ENCODE measurements around the gene CTAGE8.
"Not testable (repeated sequence)": the region's sequence is repeated elsewhere in the genome, so short reads cannot be mapped to it uniquely, and the experiment has no call there.

The CTAGE8 gene, protein sequence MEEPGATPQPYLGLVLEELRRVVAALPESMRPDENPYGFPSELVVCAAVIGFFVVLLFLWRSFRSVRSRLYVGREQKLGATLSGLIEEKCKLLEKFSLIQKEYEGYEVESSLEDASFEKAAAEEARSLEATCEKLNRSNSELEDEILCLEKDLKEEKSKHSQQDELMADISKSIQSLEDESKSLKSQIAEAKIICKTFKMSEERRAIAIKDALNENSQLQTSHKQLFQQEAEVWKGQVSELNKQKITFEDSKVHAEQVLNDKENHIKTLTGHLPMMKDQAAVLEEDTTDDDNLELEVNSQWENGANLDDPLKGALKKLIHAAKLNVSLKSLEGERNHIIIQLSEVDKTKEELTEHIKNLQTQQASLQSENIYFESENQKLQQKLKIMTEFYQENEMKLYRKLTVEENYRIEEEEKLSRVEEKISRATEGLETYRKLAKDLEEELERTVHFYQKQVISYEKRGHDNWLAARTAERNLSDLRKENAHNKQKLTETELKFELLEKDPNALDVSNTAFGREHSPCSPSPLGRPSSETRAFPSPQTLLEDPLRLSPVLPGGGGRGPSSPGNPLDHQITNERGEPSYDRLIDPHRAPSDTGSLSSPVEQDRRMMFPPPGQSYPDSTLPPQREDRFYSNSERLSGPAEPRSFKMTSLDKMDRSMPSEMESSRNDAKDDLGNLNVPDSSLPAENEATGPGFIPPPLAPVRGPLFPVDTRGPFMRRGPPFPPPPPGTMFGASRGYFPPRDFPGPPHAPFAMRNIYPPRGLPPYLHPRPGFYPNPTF

DNA sequence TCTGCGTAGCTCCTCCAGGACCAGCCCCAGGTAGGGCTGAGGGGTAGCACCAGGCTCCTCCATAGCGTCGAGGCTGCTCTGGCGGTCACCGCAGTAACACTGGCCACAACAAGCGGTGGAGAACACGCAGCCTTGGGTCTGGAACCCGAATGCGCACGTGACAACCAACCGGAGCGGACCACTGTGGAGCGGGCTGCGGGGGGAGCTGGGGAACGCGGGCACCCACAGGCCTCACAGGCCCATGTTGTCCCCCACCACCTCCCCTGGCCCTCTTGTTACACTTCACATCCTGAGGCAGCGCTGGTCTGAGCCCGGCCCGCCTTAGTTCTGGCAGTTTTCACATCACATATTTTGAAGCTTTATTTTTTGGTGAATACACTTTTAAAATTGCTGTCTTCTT lies at the start of gene CTAGE8:
Gene CTAGE8 (minus strand): TSS at position 101 of the 400 bp plus-strand sequence. CDS start 38 bp downstream, at position 63.
- not testable (repeated sequence) for H3K36me3 ChIP-seq (ENCODE audit: control insufficient read depth, insufficient read depth, low read length); H3K9me3 ChIP-seq (ENCODE audit: control insufficient read depth, low read length); H3K27ac ChIP-seq (ENCODE audit: insufficient read depth, low read length, poor library complexity, severe bottlenecking); H3K4me1 ChIP-seq (ENCODE audit: control insufficient read depth, insufficient read depth, low read length, poor library complexity, severe bottlenecking); DNase-seq; H3K27me3 ChIP-seq (replicated peaks; ENCODE audit: control insufficient read depth, insufficient read depth, low read length, poor library complexity, severe bottlenecking); H3K4me3 ChIP-seq (ENCODE audit: insufficient read depth, low read depth, low read length, poor library complexity, severe bottlenecking)

DNA sequence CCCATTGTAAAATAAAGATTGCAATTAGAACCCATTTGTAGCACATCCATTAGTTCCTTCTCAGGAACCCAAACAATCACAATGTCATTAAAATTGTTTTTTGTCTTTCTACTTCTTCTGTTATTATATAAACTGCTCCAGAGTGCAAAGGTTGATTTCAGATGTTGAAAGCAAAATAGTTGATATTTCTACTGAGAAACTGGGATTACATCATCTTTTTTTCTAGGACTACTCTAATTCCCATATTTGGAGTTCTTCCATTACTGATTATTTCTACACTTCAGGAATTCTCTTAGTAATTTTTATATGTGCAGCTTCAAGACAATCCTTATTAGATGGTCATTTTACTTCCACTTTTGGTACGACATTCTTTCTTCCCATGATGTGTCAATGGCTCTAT lies 48.4 kb upstream of the CTAGE8 start:
- not testable (repeated sequence) for H3K27me3 ChIP-seq (replicated peaks; ENCODE audit: control insufficient read depth, insufficient read depth, low read length, poor library complexity, severe bottlenecking); H3K27ac ChIP-seq (ENCODE audit: insufficient read depth, low read length, poor library complexity, severe bottlenecking); H3K4me1 ChIP-seq (ENCODE audit: control insufficient read depth, insufficient read depth, low read length, poor library complexity, severe bottlenecking); H3K9me3 ChIP-seq (ENCODE audit: control insufficient read depth, low read length); DNase-seq; H3K36me3 ChIP-seq (ENCODE audit: control insufficient read depth, insufficient read depth, low read length); H3K4me3 ChIP-seq (ENCODE audit: insufficient read depth, low read depth, low read length, poor library complexity, severe bottlenecking)

DNA sequence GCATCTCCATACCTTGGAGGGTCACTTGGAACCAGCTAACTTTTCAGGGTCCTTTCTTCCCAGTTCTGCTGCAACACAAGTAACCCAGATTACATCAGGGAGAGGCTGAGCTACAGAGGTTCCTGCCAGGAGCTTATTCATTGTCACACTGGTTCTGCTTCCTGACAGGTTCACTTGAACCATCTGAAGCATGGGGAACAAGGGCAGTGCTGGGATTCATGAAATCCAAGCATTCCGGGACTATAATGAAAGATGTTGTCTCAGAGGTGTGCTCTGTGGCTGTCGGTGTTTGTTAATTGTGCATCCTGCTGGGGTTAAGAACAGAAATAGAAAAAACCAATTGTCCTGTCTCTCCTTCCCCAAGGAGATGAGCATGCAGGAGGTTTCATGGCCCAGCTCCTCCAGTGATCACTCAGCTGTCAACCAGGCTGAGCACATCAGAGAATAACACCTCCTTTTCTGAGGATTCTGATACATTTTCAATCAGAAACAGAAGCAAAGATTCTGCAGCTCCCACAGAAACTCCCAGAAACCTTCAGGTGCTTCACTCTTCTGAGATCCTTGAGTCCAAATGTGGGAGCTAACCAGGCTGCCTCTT lies 42.9 kb upstream of the CTAGE8 start, which contains the start of gene OR2A1:
Gene OR2A1 (plus strand): TSS at position 548 of the 598 bp plus-strand sequence. CDS start 5,706 bp downstream, outside the sequence.
- H3K27ac ChIP-seq (ENCODE audit: insufficient read depth, low read length, poor library complexity, severe bottlenecking); H3K4me3 ChIP-seq (ENCODE audit: insufficient read depth, low read depth, low read length, poor library complexity, severe bottlenecking); H3K9me3 ChIP-seq (ENCODE audit: control insufficient read depth, low read length); H3K27me3 ChIP-seq (replicated peaks; ENCODE audit: control insufficient read depth, insufficient read depth, low read length, poor library complexity, severe bottlenecking); H3K4me1 ChIP-seq (ENCODE audit: control insufficient read depth, insufficient read depth, low read length, poor library complexity, severe bottlenecking); DNase-seq; H3K36me3 ChIP-seq (ENCODE audit: control insufficient read depth, insufficient read depth, low read length): not testable (repeated sequence)

DNA sequence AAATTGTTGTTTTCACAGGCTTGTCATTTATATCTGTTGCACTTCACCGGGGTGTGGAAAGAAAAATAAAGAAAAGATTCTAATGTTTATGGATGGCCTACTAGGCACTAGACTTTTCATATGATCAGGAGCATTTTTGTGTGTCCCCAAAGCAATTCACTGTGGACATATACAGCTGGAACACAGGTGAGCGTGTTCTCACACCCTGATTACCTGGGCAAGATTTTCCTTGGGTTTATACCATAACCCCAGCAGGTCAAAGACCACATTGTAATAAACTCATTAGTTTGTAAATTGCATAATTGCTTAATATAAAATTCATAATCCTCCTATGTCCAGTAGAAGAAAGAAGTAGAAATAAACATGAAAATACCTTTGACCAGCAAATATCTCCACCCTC lies 42.1 kb upstream of the CTAGE8 start:
- not testable (repeated sequence) for H3K27ac ChIP-seq (ENCODE audit: insufficient read depth, low read length, poor library complexity, severe bottlenecking); H3K4me3 ChIP-seq (ENCODE audit: insufficient read depth, low read depth, low read length, poor library complexity, severe bottlenecking); H3K27me3 ChIP-seq (replicated peaks; ENCODE audit: control insufficient read depth, insufficient read depth, low read length, poor library complexity, severe bottlenecking); DNase-seq; H3K36me3 ChIP-seq (ENCODE audit: control insufficient read depth, insufficient read depth, low read length); H3K4me1 ChIP-seq (ENCODE audit: control insufficient read depth, insufficient read depth, low read length, poor library complexity, severe bottlenecking); H3K9me3 ChIP-seq (ENCODE audit: control insufficient read depth, low read length)

DNA sequence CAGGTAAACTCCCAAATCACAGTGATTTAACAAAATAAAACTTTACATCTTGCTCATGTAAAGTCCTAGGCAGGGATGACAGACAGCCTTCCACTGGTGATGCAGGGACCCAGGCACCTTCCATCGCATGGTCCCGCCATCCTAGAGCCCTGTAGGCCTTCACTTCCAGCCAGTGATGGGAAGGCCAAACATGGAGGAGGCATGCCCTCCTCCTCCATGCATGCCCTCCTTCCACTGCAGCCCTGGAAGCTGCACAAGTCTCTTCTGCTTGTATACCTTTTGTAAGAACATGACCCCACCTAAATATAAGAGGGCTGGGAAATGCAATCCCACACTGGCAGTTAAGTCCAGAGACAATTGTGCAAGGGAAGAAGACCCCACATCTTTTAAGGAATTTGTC lies 40.6 kb upstream of the CTAGE8 start:
- H3K4me1 ChIP-seq (ENCODE audit: control insufficient read depth, insufficient read depth, low read length, poor library complexity, severe bottlenecking); H3K4me3 ChIP-seq (ENCODE audit: insufficient read depth, low read depth, low read length, poor library complexity, severe bottlenecking); H3K9me3 ChIP-seq (ENCODE audit: control insufficient read depth, low read length); H3K27ac ChIP-seq (ENCODE audit: insufficient read depth, low read length, poor library complexity, severe bottlenecking); H3K27me3 ChIP-seq (replicated peaks; ENCODE audit: control insufficient read depth, insufficient read depth, low read length, poor library complexity, severe bottlenecking); H3K36me3 ChIP-seq (ENCODE audit: control insufficient read depth, insufficient read depth, low read length); DNase-seq: not testable (repeated sequence)

DNA sequence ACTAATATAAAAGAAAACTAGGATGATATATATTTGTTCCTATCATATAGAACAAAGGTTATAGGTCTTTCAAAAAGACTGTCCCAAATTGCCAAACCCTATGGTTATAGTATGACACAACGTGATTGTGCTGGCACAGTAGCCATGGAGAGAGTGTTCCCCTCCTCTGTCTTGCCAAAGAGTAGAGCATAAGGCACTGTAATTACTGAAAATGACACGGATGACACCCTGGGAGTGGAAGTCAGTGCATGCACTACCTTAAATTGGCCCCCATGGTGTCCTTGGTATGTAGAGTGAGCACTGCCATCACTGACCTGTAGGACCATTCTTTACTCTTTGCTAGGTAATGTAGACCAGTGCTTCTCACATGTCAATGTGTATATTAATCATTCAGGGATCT lies 36.1 kb upstream of the CTAGE8 start:
- not testable (repeated sequence) for H3K4me1 ChIP-seq (ENCODE audit: control insufficient read depth, insufficient read depth, low read length, poor library complexity, severe bottlenecking); H3K4me3 ChIP-seq (ENCODE audit: insufficient read depth, low read depth, low read length, poor library complexity, severe bottlenecking); H3K27me3 ChIP-seq (replicated peaks; ENCODE audit: control insufficient read depth, insufficient read depth, low read length, poor library complexity, severe bottlenecking); H3K27ac ChIP-seq (ENCODE audit: insufficient read depth, low read length, poor library complexity, severe bottlenecking); DNase-seq; H3K36me3 ChIP-seq (ENCODE audit: control insufficient read depth, insufficient read depth, low read length); H3K9me3 ChIP-seq (ENCODE audit: control insufficient read depth, low read length)

DNA sequence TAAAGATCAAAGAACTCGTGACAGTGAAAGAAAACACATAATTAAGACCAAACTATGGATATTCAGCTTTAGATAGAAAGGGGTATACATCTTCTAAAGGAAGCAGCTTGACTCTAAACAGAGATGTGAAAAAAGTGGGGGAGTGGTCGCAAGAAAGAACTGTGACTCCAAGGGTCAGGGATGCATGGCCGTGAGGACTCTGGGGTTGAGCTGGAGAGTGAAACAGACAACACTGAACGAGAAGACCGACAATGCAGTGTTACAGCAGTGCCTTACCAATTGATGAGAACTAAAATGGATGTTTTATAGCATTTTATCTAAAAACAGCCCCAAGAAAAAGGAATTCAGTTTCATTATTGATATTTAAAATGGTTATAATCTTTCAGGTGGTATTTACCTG lies 34.5 kb upstream of the CTAGE8 start:
- H3K27ac ChIP-seq (ENCODE audit: insufficient read depth, low read length, poor library complexity, severe bottlenecking); H3K36me3 ChIP-seq (ENCODE audit: control insufficient read depth, insufficient read depth, low read length); H3K4me1 ChIP-seq (ENCODE audit: control insufficient read depth, insufficient read depth, low read length, poor library complexity, severe bottlenecking); DNase-seq; H3K4me3 ChIP-seq (ENCODE audit: insufficient read depth, low read depth, low read length, poor library complexity, severe bottlenecking); H3K9me3 ChIP-seq (ENCODE audit: control insufficient read depth, low read length); H3K27me3 ChIP-seq (replicated peaks; ENCODE audit: control insufficient read depth, insufficient read depth, low read length, poor library complexity, severe bottlenecking): not testable (repeated sequence)

DNA sequence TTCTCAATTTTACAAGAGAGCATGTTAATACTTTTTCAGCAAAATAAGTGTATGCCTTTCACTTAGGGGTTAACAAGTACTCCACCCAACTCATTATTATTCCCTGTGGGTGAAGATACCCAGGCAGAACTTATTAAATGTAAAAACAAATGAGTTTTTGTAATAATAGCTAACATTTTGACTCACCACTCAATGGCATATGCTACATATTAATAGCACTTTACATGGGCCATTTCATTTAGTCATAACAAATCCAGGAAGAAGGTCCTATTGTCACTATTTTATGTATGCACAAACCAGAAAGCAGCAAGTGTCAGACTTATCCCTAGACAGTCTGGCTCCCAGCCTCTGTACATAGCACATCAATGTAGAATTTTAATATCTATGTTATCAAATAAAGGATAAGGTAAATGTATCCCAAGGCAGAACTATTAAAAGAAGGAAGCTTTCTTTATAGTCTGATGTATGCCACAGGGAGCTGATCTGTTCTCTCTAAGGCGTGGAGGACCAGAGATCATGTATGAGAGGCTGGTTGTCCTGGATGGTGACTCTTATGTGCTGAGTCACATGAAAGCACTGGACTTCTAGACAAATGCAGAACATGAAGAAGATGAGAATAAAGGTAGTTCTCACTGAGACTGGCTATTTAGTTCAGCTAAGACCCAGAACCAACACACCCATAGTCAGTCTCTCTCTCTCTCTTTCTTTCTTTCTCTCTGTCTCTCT lies 33.7 kb upstream of the CTAGE8 start:
- H3K27ac ChIP-seq (ENCODE audit: insufficient read depth, low read length, poor library complexity, severe bottlenecking); H3K27me3 ChIP-seq (replicated peaks; ENCODE audit: control insufficient read depth, insufficient read depth, low read length, poor library complexity, severe bottlenecking); H3K4me3 ChIP-seq (ENCODE audit: insufficient read depth, low read depth, low read length, poor library complexity, severe bottlenecking); H3K9me3 ChIP-seq (ENCODE audit: control insufficient read depth, low read length); H3K36me3 ChIP-seq (ENCODE audit: control insufficient read depth, insufficient read depth, low read length); DNase-seq; H3K4me1 ChIP-seq (ENCODE audit: control insufficient read depth, insufficient read depth, low read length, poor library complexity, severe bottlenecking): not testable (repeated sequence)

DNA sequence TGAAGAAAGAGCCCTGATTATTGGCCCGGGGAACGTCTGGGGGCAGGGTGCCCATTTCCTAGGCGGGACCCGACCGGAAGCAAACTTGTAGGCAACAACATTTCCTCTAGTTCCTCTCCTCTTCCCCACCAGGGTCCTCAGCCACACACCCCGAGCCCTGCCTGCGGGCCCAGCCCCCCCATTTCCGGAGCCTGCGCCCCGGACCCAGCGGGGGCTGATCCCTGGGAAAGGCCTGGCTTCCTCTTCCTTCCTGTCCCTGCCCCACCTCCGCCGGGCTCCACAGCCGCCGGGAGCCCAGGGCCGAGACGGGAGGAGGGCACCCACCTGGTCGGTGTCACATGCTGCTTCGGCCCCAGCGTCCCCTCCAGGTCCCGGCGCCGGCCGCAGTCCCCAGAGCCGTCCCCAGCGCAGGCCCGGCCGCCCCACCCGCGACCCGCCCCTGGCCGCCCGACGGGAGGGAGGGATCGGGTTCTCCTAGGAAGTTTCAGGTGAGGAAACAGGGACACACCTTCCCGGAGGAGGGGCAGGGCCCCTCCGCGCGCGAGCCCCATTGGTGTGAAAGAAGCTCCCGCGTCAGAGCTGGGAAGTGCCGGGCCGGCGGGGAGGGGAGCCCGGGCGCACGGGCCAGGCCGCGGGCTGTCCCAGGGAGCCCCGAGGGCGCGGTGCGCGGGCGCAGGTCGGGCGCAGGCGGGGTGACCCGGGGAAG lies 24.9 kb upstream of the CTAGE8 start:
- not testable (repeated sequence) for H3K4me1 ChIP-seq (ENCODE audit: control insufficient read depth, insufficient read depth, low read length, poor library complexity, severe bottlenecking); DNase-seq; H3K27ac ChIP-seq (ENCODE audit: insufficient read depth, low read length, poor library complexity, severe bottlenecking); H3K36me3 ChIP-seq (ENCODE audit: control insufficient read depth, insufficient read depth, low read length); H3K4me3 ChIP-seq (ENCODE audit: insufficient read depth, low read depth, low read length, poor library complexity, severe bottlenecking); H3K27me3 ChIP-seq (replicated peaks; ENCODE audit: control insufficient read depth, insufficient read depth, low read length, poor library complexity, severe bottlenecking); H3K9me3 ChIP-seq (ENCODE audit: control insufficient read depth, low read length)
